VCaP (cell line): ENCODE results near the gene AMBP.
A peak's percentile ranks its signal among the peaks of the same experiment; 100 is the strongest.

Experiments used
- H3K27ac ChIP-seq: fragments of 450-650 bp; 2 replicates; pipeline ENCODE4 v1.5.1; 2017
- CTCF ChIP-seq: fragments of 450-650 bp; conservative IDR thresholded peaks from 2 replicates; pipeline ENCODE4 v1.5.1; 2017; ENCODE audit warnings: mild to moderate bottlenecking, moderate library complexity

Gene AMBP

GRCh38 chr9:114051281-114051680 lies 26.8 kb downstream of the AMBP start:
- TF ChIP-seq CTCF: no peak
- no peak overlapping the region for H3K27ac ChIP-seq

GRCh38 chr9:114050646-114051045 lies 27.5 kb downstream of the AMBP start:
- no peak for TF ChIP-seq CTCF
- peak overlapping the region; percentile 37 for H3K27ac ChIP-seq

- TF ChIP-seq CTCF: no peak
- peak overlapping the region; percentile 37 for H3K27ac ChIP-seq
Observed at GRCh38 chr9:114050226-114050568, 27.9 kb downstream of the AMBP start.

- no peak for TF ChIP-seq CTCF
- peak overlapping the region; percentile 37 for H3K27ac ChIP-seq
Observed at GRCh38 chr9:114049441-114050225, 28.5 kb downstream of the AMBP start.

- H3K27ac ChIP-seq: no peak overlapping the region
- no peak for TF ChIP-seq CTCF
Observed at GRCh38 chr9:114048533-114049415, 29.3 kb downstream of the AMBP start.

GRCh38 chr9:114047717-114048116 lies 30.4 kb downstream of the AMBP start:
- TF ChIP-seq CTCF: peak; percentile 68

GRCh38 chr9:114046875-114047274 lies 31.2 kb downstream of the AMBP start:
- no peak for TF ChIP-seq CTCF

More at GRCh38 chr9:114047717-114048116, 30.4 kb downstream of the AMBP start:
- H3K27ac ChIP-seq: no peak overlapping the region

More at GRCh38 chr9:114046875-114047274, 31.2 kb downstream of the AMBP start:
- no peak overlapping the region for H3K27ac ChIP-seq
